Lung microvascular endothelial cell (primary cell): ENCODE data around the gene RILPL2. TPM values are rescaled to one million over a fixed set of nuclear protein-coding genes. Genes with fewer than 3 reads are reported as not detected.
A peak's percentile ranks its signal among the peaks of the same experiment; 100 is the strongest.
"Not testable (repeated sequence)": the region's sequence is repeated elsewhere in the genome, so short reads cannot be mapped to it uniquely, and the experiment has no call there.

Experiments used
- DNase-seq, 2 donors: peaks; one replicate each; pipeline versions ENCODE4 v3.0.0 to v3.0.0-alpha.2; 2010; ENCODE audit warnings: low read depth in 2 of 2
- total RNA-seq: library from RNA; depleted of rRNA; stranded (reverse); fragments of >200 nt; gene quantifications from 2 replicates; pipeline ENCODE4 v1.2.1, GENCODE V29; 2014

The RILPL2 gene
- total RNA-seq, 1 donor from 2014 or later, result 3.2 TPM

GRCh38 chr12:123450636-123451035 is 14.2 kb upstream of the RILPL2 start:
- no peak for DNase-seq

- DNase-seq, result no peak
These were observed 13.4 kb upstream of the RILPL2 start for GRCh38 chr12:123449856-123450255.

- DNase-seq, result no peak
These were observed 12.8 kb upstream of the RILPL2 start for GRCh38 chr12:123449249-123449733.

- no peak for DNase-seq
These were observed 9.8 kb upstream of the RILPL2 start for GRCh38 chr12:123446333-123446713.

- peak in 1 of 2 donors; percentile 85 for DNase-seq
These were observed 9.2 kb upstream of the RILPL2 start for GRCh38 chr12:123445388-123446332.

GRCh38 chr12:123444092-123445026 is 7.9 kb upstream of the RILPL2 start:
- DNase-seq, result peak in 1 of 2 donors; percentile 63

GRCh38 chr12:123442774-123443173 is 6.3 kb upstream of the RILPL2 start:
- DNase-seq, result no peak

GRCh38 chr12:123441523-123442164 is 5.2 kb upstream of the RILPL2 start:
- DNase-seq, result no peak

GRCh38 chr12:123435636-123436016 is 858 bp downstream of the RILPL2 start:
- DNase-seq, result no peak

- no peak for DNase-seq
These were observed 2.9 kb downstream of the RILPL2 start for GRCh38 chr12:123433615-123434014.

GRCh38 chr12:123431951-123432817 is 4.3 kb downstream of the RILPL2 start:
- not testable (repeated sequence) for DNase-seq

GRCh38 chr12:123429101-123429500 is 7.4 kb downstream of the RILPL2 start:
- DNase-seq, result not testable (repeated sequence)

- DNase-seq, result no peak
These were observed 7.9 kb downstream of the RILPL2 start for GRCh38 chr12:123428591-123428990.

- no peak for DNase-seq
These were observed 9.3 kb downstream of the RILPL2 start for GRCh38 chr12:123427036-123427769.

GRCh38 chr12:123421314-123421713 is 15.2 kb downstream of the RILPL2 start:
- no peak for DNase-seq

- no peak for DNase-seq
These were observed 26.5 kb downstream of the RILPL2 start for GRCh38 chr12:123410041-123410412.

GRCh38 chr12:123409284-123410040 is 27.0 kb downstream of the RILPL2 start:
- DNase-seq, result not testable (repeated sequence)

- not testable (repeated sequence) for DNase-seq
These were observed 27.9 kb downstream of the RILPL2 start for GRCh38 chr12:123408619-123409018.

GRCh38 chr12:123407934-123408333 is 28.6 kb downstream of the RILPL2 start:
- DNase-seq, result not testable (repeated sequence)
